HTERT RPE-1 (cell line): ENCODE results near the gene SPATA16.

Experiments used
- in situ Hi-C: fragments of 300-500 bp; cut with MboI; formaldehyde crosslinking; loops from 4 replicates; pipeline ENCODE4 v1.14.3; 2020; ENCODE audit warnings: low sequenced_read_pairs

SPATA16 gene

GRCh38 chr3:172846103-172846561 lies 294.9 kb downstream of the SPATA16 start:
- in situ Hi-C loops, result no loop called here

GRCh38 chr3:172844428-172844827 lies 296.6 kb downstream of the SPATA16 start:
- in situ Hi-C loops, result no loop called here

- in situ Hi-C loops, result no loop called here
Observed at GRCh38 chr3:172840913-172841312, 300.1 kb downstream of the SPATA16 start.

GRCh38 chr3:172840463-172840862 lies 300.6 kb downstream of the SPATA16 start:
- in situ Hi-C loops, result no loop called here

- in situ Hi-C loops, result no loop called here
Observed at GRCh38 chr3:172839679-172840078, 301.4 kb downstream of the SPATA16 start.
